Chondrocyte (in vitro differentiated cells): ENCODE results near the gene RPH3AL. TPM values are rescaled to one million over a fixed set of nuclear protein-coding genes. Genes with fewer than 3 reads are reported as not detected.
A peak's percentile ranks its signal among the peaks of the same experiment; 100 is the strongest.

Experiments used
- DNase-seq: peaks from one replicate; pipeline ENCODE4 v3.0.0; 2021; ENCODE audit warnings: mixed read lengths, low spot score
- H3K27ac Mint-ChIP-seq: one replicate; pipeline ENCODE4 v1.8.0; 2021; ENCODE audit warnings: mild to moderate bottlenecking, moderate library complexity, mixed read lengths; ENCODE audit not compliant: unreplicated experiment
- H3K27me3 Mint-ChIP-seq: 2 replicates; pipeline ENCODE4 v1.8.0; 2021; ENCODE audit warnings: low read depth, mixed read lengths
- H3K36me3 Mint-ChIP-seq: 2 replicates; pipeline ENCODE4 v1.8.0; 2021; ENCODE audit warnings: low read depth, mixed read lengths
- H3K4me1 Mint-ChIP-seq: 2 replicates; pipeline ENCODE4 v1.8.0; 2021; ENCODE audit warnings: low read depth, mild to moderate bottlenecking, mixed read lengths
- H3K4me3 Mint-ChIP-seq: one replicate; pipeline ENCODE4 v1.8.0; 2021; ENCODE audit warnings: mild to moderate bottlenecking, moderate library complexity, mixed read lengths; ENCODE audit not compliant: unreplicated experiment
- H3K9me3 Mint-ChIP-seq: 2 replicates; pipeline ENCODE4 v1.8.0; 2021; ENCODE audit warnings: low read depth, mixed read lengths
- total RNA-seq: library from RNA; stranded (reverse); gene quantifications from 3 replicates; pipeline ENCODE4 v1.2.1, GENCODE V29; 2021
- TF ChIP-seq, protein P1 (sequence below): fragments of 200-600 bp; sonication (generic); IDR thresholded peaks from 2 replicates; pipeline ENCODE4 v1.5.0; 2021; ENCODE audit warnings: antibody characterized with exemption, mild to moderate bottlenecking, moderate library complexity

Gene RPH3AL
- total RNA-seq, 1 donor from 2014 or later = 4.1 TPM

DNA sequence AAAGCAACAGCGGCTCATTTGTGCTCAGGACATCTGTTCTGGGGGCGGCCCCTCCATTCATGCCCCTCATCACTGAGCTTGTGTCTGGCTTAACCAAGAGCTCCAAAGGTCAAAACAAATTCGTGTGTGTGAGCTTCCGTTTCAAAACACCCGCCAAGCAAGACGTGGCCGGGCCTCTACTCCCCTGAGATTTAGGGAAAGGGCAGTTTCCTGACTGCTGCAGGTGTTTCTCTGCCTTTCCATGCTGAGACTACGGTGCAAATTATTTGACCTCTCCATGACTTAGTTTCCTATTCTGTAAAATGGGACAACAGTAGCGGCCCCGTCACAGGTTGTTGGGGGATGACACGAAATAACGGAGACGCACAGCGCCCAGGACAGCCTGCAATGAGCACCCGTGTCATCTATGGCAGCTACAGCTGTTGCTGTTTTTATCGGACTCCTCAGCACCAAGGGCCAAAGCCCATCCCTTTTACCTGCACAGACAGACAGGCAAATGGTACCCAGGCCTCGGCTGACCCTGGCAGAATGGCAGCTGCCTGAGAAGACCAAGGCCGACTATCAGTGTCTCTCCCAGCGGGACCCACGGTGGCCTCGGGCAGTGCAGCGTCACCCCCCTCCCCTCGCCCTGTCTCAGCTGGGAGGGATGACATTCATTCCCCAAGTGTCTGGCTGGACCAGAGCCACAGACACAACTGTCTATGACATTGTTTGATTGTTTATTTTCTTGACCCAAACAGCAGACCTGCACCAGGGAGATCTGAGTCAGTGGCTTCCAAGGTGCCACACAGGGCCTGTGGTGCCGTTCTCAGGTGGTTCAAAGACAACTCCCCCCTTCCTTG, 120.4 kb downstream of the RPH3AL start:
- Mint-ChIP-seq H3K36me3 (no peaks in the 10 kb centered on the region), H3K4me3 (no peak overlapping the region), H3K9me3 (no peaks in the 10 kb centered on the region), H3K4me1 (peaks cover 5% of the 10 kb centered on the region), H3K27me3 (no peaks in the 10 kb centered on the region), H3K27ac (no peak overlapping the region)
- peak; percentile 64 for DNase-seq
- TF ChIP-seq, protein P1, sequence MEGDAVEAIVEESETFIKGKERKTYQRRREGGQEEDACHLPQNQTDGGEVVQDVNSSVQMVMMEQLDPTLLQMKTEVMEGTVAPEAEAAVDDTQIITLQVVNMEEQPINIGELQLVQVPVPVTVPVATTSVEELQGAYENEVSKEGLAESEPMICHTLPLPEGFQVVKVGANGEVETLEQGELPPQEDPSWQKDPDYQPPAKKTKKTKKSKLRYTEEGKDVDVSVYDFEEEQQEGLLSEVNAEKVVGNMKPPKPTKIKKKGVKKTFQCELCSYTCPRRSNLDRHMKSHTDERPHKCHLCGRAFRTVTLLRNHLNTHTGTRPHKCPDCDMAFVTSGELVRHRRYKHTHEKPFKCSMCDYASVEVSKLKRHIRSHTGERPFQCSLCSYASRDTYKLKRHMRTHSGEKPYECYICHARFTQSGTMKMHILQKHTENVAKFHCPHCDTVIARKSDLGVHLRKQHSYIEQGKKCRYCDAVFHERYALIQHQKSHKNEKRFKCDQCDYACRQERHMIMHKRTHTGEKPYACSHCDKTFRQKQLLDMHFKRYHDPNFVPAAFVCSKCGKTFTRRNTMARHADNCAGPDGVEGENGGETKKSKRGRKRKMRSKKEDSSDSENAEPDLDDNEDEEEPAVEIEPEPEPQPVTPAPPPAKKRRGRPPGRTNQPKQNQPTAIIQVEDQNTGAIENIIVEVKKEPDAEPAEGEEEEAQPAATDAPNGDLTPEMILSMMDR = no peak

DNA sequence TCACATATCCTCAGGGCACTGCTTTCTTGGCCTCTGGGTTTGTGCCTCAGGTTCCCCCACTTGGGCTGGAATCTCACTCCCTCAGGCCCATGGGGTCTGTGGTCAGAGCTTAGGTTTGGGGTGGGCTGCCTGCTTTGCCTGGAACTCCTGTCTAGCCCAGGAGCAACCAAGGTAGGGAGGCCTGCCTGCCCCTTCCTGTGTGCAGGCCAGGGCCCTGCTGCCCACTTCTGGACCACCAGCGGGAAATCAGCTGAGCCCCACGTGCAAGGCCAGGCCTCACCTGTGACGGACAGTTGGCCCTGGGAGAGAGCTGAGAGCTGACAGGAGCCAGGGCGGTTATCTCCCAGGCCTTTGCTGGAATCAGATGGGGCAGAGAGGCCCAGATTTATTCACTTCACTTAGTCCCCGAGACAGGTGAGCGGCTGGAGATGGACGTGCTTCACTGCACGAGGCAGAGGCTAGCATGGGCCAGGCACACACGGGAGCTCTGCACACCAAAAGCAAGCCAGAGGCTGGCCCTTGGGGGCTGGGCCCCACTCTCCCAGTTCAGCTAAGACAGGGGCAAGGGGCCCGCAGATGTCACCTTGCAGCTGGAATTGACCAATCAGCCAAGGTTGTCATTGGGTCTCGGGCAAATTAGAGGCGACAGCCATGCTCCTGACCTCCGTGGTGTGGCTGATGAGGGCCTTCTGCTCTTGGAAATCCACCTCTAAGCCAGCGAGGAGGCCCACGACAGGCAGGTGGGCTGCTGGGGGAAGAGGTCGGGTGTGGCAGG, 121.2 kb downstream of the RPH3AL start:
- H3K9me3 Mint-ChIP-seq = no peaks in the 10 kb centered on the region
- H3K36me3 Mint-ChIP-seq = no peaks in the 10 kb centered on the region
- no peak overlapping the region for H3K4me3 Mint-ChIP-seq
- H3K27ac Mint-ChIP-seq = no peak overlapping the region
- no peaks in the 10 kb centered on the region for H3K27me3 Mint-ChIP-seq
- TF ChIP-seq, protein P1 = no peak
- peak; percentile 77 for DNase-seq
- H3K4me1 Mint-ChIP-seq = peaks cover 5% of the 10 kb centered on the region

DNA sequence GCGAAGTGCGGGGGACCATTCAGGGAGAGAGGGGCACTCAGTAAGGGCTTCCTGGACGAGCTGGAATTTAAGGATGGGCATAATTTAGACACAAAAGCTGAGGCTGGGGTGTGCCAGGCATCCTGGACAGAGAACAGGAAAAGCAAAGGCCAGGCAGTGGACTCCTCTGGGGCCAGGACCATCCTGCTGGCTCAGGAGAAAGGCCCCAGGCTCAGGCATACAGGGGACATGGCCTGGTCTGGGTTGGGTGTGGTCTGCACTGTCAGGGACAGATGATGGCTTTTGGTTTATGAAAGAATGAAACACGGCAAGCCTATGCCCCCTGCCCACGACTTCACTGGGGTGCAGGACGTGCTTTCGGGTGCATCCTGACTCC, 122.2 kb downstream of the RPH3AL start:
- TF ChIP-seq, protein P1 = no peak
- H3K36me3 Mint-ChIP-seq = no peaks in the 10 kb centered on the region
- no peaks in the 10 kb centered on the region for H3K27me3 Mint-ChIP-seq
- no peaks in the 10 kb centered on the region for H3K9me3 Mint-ChIP-seq
- H3K4me1 Mint-ChIP-seq = peaks cover 5% of the 10 kb centered on the region
- no peak overlapping the region for H3K4me3 Mint-ChIP-seq
- DNase-seq = no peak
- H3K27ac Mint-ChIP-seq = no peak overlapping the region

DNA sequence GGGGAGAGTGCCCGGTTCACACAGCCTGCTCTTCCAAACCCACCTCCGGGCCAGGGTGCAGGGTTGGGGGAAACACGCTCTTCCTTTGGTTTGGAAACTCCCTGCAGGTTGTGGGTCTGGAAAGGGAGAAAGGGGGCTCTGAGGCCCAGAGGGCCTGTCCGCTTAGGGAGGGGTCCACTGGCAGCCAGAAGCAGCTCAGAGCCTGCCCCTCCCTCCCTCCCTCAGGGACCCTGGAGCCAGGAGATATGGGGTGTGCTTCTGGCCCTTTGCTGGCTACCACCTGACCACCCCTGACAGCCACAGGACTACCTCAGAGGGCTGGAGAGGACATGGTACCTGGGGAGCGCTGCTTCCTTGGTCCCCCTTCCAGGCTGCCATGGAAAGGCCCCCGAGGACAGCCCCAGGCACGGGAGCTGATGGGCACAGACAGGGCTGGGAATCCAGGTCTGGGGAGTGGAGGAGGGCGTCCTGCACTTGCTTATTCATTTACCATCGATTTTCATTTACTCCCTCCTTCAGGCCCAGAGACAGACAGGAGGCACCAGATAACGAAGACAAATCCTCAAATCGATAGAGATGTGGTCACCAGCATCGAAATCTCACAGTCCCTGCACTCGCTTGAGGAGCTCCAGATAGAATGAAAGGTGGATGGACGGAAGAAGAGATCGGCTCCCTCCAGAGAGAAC, 122.8 kb downstream of the RPH3AL start:
- peaks cover 5% of the 10 kb centered on the region for H3K4me1 Mint-ChIP-seq
- no peak overlapping the region for H3K4me3 Mint-ChIP-seq
- no peaks in the 10 kb centered on the region for H3K27me3 Mint-ChIP-seq
- no peak overlapping the region for H3K27ac Mint-ChIP-seq
- H3K36me3 Mint-ChIP-seq = no peaks in the 10 kb centered on the region
- no peaks in the 10 kb centered on the region for H3K9me3 Mint-ChIP-seq
- DNase-seq = no peak
- TF ChIP-seq, protein P1 = no peak
